NCI-H510A (cell line): ENCODE measurements around the gene NWD2.
"Not testable (repeated sequence)": the region's sequence is repeated elsewhere in the genome, so short reads cannot be mapped to it uniquely, and the experiment has no call there.

ENCODE experiments used
- DNase-seq: peaks from one replicate; lab custom pipeline; 2025; lab: John Stamatoyannopoulos, UW

Gene NWD2

DNA sequence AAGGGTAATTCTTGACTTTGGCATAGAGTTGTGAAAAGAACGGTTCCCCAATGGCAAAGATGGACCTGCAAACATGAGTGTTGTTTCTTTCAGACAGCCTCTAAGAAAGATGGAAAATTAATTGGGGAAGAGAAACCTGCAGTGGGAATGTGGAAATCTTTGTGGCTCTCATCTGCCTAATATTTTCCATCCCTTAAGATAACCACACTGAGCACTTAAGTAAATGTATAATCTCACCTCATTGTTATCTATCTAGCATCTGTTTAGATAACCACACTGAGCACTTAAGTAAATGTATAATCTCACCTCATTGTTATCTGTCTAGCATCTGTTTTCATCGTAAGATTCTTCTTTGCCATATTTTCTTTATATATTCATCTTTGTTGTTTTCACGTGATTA lies 149.3 kb downstream of the NWD2 start:
- no peak for DNase-seq

GRCh38 chr4:37397505-37397904 lies 153.0 kb downstream of the NWD2 start:
- no peak for DNase-seq

DNA sequence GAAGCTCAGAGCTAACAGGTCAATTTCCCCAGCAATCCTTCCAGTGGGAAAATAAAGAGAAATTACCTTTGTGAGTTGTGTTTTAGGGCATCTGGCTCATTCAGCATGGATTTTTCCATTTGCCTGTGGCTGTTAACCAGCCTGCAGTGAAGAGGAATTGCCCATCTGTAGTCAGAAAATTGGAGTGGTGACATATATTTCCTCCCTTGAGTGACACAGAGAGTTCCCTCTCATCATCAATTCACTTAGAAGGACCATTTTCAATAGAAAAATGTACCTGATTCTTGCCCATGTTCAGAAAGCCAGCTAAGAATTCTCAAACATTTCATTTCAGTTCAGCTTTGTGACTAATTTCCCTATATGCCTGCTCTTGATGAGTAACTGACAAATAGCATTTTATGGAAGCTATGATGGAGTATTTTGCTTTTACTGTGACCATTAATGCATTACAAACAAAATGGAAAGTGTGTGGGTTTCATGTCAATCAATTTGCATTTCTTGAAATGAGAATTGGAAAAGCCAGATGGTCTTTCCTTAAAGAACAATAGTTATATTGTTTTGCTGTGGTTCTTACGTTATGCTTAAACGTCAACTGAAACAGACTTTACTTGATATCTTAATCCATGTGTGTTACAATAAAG lies 155.8 kb downstream of the NWD2 start:
- no peak for DNase-seq

DNA sequence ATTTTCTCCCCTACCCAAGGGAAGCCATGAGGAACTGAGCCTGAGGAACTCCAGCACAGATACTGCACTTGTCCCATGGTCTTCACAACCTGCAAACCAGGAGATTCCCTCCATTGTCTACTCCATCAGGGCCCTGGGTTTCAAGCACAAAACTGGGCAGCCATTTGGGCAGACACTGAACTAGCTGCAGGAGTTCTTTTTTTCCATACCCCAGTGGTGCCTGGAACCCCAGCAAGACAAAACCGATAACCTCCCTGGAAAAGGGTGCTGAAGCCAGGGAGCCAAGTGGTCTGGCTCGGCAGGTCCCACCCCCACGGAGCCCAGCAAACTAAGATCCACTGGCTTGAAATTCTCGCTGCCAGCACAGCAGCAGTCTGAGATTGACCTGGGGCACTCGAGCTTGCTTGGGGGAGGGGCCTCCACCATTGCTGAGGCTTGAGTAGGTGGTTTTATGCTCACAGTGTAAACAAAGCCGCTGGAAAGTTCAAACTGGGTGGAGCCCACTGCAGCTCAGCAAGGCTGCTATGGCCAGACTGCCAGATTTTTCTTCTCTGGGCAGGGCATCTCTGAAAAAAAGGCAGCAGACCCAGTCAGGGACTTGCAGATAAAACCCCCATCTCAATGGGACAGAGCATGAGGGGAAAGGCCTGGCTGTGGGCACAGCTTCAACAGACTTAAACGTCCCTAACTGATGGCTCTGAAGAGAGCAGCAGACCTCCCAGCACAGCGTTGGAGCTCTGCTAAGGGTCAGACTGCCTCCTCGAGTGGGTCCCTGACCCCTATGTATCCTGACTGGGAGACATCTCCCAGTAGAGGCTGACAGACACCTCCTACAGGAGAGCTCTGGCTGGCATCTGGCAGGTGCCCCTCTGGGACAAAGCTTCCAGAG lies 163.6 kb downstream of the NWD2 start:
- DNase-seq = peak; percentile 8

GRCh38 chr4:37413612-37414011 lies 169.1 kb downstream of the NWD2 start:
- DNase-seq = not testable (repeated sequence)

DNA sequence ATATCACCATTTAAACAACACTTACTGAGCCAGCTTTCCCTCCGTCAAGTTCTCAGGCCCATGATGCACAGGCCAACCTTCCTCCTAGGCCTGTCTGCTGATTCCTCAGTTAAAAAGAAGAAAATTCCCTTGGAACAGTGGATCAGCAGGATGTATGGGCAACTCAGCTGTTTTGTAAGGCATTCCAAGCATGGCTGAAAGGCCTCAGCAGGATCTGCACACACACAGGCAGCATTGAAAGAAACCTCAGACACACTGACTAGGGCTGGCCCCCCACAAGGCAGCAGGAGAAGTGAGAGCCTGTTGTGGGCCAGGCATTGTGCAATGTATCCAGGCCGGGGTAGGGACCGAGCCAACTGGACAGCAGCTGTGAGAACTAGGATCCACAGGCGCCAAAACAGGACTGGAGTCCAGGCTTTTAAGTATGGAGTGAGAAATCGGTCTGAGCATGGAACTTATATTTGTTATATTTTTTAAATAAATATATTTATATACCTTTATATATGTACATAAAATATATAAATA lies 171.4 kb downstream of the NWD2 start:
- DNase-seq = no peak

GRCh38 chr4:37421614-37422013 lies 177.1 kb downstream of the NWD2 start:
- DNase-seq = no peak

- DNase-seq = no peak
Measured at GRCh38 chr4:37422102-37422501, 177.6 kb downstream of the NWD2 start.

DNA sequence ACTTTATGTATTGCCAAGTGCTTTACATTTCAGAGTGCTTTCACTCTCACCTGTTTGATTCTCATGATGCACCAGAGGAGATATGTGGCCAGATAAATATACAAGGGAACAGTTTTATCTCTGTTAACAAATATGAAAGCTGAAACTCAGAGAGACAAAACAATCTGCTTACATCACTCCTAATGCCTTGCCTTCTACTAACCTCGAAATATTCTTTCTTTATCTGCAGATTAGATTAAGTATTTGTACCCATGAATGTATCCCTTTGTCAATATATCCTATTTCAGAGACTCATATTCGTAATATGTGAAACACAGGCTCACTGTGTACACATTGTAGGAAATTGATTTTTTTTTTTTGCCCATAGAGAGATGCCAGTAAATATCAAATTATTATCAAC lies 178.1 kb downstream of the NWD2 start:
- DNase-seq = no peak

GRCh38 chr4:37423310-37423709 lies 178.8 kb downstream of the NWD2 start:
- no peak for DNase-seq

DNA sequence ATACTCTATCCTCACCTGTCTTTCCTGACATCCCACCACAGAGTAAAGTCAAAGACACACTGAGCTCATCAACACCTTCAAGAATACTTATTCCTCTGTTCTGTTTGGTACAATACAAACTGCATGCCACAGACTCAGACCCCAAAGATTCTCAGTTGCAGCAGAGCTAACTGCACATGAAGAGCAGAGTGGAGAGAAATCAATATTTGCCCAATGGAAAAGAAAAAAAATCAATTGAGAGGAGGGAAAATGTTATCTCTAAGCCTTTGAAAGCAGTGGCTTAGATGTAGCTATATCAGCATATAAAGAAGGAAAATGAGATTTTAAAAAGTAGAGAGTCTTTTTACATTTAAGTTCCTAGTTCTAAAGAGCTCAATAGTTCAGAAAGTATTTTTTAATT lies 180.2 kb downstream of the NWD2 start:
- no peak for DNase-seq

GRCh38 chr4:37425857-37426256 lies 181.3 kb downstream of the NWD2 start:
- no peak for DNase-seq

GRCh38 chr4:37427193-37427592 lies 182.7 kb downstream of the NWD2 start:
- no peak for DNase-seq

GRCh38 chr4:37429906-37430305 lies 185.4 kb downstream of the NWD2 start:
- DNase-seq = no peak

- DNase-seq = peak; percentile 30
Measured at GRCh38 chr4:37430718-37431416, 186.3 kb downstream of the NWD2 start.

- no peak for DNase-seq
Measured at GRCh38 chr4:37431417-37431743, 186.8 kb downstream of the NWD2 start.

DNA sequence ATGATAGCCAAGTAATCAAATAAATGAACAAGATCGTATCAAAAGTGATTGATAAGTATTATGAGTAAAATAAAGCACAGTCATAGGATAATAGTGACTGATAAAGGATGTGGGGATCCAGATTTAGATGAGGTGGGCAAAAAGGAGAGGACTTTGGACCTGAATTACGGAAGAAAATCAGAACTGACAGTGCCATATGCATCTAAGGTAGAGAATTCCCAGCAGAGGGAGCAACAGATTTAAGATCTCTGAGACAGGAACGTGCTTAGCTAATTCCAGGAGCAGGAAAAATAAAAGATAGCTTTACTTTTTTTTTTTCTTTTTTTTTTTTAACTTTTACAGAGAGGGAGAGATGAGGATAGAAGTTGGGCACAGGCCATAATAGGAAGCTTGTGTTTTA lies 189.9 kb downstream of the NWD2 start:
- no peak for DNase-seq

DNA sequence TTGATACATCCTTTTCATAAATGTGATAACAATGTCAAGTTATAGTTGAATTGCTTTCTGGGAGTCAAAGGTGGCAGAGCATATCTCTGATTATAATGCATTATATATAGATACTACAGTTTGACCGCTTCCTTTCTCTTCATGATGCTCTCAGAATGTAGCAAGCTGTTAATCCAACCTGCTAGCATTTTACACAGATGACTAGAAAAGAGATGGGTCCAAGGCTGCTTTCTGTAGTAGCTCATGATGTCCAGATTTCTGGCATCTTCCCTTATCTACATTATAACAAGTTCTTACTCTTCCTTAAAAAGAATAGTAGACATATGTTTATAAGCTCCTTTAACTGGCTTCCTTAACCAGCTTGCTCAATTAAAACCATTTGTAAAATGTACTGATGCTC lies 192.0 kb downstream of the NWD2 start:
- no peak for DNase-seq

DNA sequence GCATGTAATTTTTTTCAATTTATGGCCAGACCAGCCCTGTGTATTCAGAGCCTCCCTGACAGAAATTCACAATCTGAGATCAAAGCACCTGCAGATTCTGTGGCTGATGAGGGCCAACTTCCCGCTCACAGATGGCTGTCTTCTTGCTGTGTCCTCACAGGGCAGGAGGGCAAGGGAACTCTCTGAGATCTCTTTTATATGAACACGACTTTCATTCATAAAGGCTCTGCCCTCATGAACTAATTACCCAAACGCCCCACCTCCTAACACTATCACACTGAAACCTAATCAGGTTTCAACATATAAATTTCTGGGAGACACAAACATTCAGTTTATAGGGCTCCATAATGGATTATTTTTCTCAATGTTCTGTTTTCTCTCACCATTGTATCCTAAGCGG lies 192.6 kb downstream of the NWD2 start:
- DNase-seq = no peak

DNA sequence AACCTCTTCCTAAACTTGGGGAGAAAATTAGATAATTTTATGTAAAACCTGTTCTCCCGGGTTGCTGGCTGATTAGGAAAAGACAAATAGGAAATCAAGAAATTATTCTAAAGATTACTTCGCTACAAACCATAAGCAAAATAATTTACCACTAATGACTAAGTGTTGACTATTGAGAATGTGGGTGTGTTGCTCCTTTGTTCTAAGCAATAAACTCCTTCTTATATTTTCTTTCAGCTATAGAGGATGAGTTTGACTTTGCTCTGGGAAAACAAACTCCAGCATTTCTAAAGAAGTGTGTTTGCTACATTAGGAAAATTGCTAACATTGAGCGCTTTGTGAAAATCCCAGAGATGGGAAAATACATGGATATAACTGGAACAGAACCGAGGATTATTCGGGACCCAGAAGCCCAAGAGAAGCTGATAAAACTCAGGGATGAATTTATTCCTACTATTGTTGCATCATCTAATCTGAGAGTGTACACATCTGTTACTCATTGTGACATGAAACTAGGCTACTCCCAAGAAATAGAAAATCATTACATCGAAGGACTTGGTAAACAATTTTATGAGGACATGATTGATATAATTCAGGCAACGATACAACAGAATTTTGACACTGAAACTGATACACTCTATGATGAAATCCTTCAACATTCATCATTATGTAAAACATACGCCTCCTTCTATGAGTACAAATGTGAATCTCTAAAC lies 194.2 kb downstream of the NWD2 start:
- no peak for DNase-seq

GRCh38 chr4:37439809-37440474 lies 195.4 kb downstream of the NWD2 start:
- no peak for DNase-seq

- no peak for DNase-seq
Measured at GRCh38 chr4:37440501-37440900, 196.0 kb downstream of the NWD2 start.
